Rectal smooth muscle tissue (tissue), 1 donor: ENCODE results near the gene TTC3.
"Not testable (repeated sequence)": the region's sequence is repeated elsewhere in the genome, so short reads cannot be mapped to it uniquely, and the experiment has no call there.

Experiments used
- H3K27ac ChIP-seq: one replicate; pipeline ENCODE4 v1.7.0; 2013; ENCODE audit warnings: low read depth, low read length, inconsistent platforms
- H3K27me3 ChIP-seq: one replicate; pipeline ENCODE4 v1.7.0; 2013; ENCODE audit warnings: low read length; ENCODE audit not compliant: control insufficient read depth, insufficient read depth
- H3K36me3 ChIP-seq: one replicate; pipeline ENCODE4 v1.7.0; 2013; ENCODE audit warnings: low read length; ENCODE audit not compliant: control insufficient read depth, insufficient read depth
- H3K4me1 ChIP-seq: one replicate; pipeline ENCODE4 v1.7.0; 2013; ENCODE audit warnings: low read length; ENCODE audit not compliant: control insufficient read depth, insufficient read depth
- H3K4me3 ChIP-seq: one replicate; pipeline ENCODE4 v1.7.0; 2013; ENCODE audit warnings: low read length
- H3K9ac ChIP-seq: one replicate; pipeline ENCODE4 v1.7.0; 2013; ENCODE audit warnings: low read length

Gene TTC3

DNA sequence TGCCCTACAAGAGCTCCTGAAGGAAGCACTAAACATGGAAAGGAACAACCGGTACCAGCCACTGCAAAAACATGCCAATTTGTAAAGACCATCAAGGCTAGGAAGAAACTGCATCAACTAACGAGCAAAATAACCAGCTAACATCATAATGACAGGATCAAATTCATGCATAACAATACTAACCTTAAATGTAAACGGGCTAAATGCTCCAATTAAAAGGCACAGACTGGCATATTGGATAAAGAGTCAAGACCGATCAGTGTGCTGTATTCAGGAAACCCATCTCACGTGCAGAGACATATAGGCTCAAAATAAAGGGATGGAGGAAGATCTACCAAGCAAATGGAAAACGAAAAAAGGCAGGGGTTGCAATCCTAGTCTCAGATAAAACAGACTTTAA lies 38.0 kb downstream of the TTC3 start:
- not testable (repeated sequence) for H3K4me1 ChIP-seq, H3K27me3 ChIP-seq, H3K4me3 ChIP-seq

DNA sequence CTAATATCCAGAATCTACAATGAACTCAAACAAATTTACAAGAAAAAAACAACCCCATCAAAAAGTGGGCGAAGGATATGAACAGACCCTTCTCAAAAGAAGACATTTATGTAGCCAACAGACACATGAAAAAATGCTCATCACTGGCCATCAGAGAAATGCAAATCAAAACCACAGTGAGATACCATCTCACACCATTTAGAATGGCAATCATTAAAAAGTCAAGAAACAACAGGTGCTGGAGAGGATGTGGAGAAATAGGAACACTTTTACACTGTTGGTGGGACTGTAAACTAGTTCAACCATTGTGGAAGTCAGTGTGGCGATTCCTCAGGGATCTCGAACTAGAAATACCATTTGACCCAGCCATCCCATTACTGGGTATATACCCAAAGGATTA lies 41.2 kb downstream of the TTC3 start:
- not testable (repeated sequence) for H3K27ac ChIP-seq, H3K4me1 ChIP-seq, H3K4me3 ChIP-seq, H3K36me3 ChIP-seq, H3K9ac ChIP-seq, H3K27me3 ChIP-seq

More for the DNA sequence above, 38.0 kb downstream of the TTC3 start:
- H3K27ac ChIP-seq, H3K9ac ChIP-seq, H3K36me3 ChIP-seq: not testable (repeated sequence)

DNA sequence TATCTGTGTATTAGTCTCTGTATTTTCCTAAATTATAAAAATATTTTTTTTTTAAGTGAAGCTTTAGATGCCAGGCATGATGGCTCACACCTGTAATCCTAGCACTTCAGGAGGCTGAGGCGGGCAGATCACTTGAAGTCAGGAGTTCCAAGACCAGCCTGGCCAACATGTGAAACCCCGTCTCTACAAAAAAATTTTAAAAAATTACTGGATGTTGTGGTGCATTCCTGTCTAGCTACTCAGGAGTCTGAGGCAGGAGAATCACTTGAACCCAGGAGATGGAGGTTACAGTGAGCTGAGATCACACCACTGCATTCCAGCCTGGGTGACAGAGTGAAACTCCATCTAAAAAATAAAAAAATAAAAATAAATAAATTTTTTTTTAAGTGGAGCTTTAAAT lies 43.4 kb downstream of the TTC3 start:
- not testable (repeated sequence) for H3K4me3 ChIP-seq, H3K36me3 ChIP-seq, H3K4me1 ChIP-seq, H3K27ac ChIP-seq, H3K9ac ChIP-seq, H3K27me3 ChIP-seq

DNA sequence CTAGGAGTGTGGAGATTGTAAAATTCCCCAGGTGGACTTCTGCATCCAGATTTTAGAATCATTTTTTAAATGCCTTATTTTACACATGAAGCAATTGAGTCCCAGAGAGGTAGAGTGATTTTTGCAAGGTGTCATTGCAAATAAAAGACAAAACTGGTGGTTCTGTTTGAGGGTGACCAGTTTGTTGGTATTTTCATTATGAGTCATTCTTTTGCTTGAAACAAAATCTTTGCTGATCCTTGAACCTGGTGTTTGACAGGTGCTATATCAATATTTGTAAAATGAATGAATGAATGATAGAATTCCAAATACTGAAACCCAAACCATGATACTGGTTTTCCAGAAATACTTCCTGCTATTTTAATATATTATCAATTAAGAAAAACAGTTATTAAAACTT lies 44.1 kb downstream of the TTC3 start:
- Histone ChIP-seq H3K4me1 (no peaks in the 10 kb centered on the region), H3K36me3 (no peaks in the 10 kb centered on the region), H3K4me3 (no peak overlapping the region), H3K9ac (no peak overlapping the region), H3K27me3 (no peaks in the 10 kb centered on the region), H3K27ac (no peak overlapping the region)

DNA sequence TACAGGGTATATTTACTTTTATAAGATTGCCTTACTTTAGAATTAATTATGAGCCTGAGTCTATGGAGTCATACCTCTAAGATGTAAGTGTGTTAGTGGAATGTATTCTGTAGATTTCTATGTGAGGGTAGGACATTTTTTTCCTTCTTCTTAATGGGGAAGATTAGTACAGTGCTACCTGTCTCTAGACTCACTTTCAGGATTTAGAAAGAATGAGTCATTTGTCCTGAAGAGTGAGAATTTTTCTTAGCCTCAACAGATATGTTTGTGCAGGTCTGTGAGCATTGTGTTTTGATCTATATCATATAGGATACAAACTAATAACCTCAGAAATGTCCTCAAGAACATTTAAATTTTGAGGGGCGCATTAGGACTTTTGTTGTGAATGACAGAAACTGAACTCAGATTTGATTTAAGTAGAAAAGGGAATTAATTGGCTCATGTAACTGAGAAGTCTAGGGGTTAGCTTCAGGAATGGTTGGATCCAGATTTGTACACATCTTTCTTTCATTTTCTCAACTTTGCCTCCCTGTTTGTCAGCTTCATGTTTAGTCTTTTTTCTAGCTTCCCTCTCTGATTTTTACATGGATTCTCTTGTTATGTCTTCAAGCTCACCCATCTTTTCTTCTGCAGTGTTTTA lies 45.3 kb downstream of the TTC3 start:
- Histone ChIP-seq H3K4me1 (no peaks in the 10 kb centered on the region), H3K9ac (no peak overlapping the region)

DNA sequence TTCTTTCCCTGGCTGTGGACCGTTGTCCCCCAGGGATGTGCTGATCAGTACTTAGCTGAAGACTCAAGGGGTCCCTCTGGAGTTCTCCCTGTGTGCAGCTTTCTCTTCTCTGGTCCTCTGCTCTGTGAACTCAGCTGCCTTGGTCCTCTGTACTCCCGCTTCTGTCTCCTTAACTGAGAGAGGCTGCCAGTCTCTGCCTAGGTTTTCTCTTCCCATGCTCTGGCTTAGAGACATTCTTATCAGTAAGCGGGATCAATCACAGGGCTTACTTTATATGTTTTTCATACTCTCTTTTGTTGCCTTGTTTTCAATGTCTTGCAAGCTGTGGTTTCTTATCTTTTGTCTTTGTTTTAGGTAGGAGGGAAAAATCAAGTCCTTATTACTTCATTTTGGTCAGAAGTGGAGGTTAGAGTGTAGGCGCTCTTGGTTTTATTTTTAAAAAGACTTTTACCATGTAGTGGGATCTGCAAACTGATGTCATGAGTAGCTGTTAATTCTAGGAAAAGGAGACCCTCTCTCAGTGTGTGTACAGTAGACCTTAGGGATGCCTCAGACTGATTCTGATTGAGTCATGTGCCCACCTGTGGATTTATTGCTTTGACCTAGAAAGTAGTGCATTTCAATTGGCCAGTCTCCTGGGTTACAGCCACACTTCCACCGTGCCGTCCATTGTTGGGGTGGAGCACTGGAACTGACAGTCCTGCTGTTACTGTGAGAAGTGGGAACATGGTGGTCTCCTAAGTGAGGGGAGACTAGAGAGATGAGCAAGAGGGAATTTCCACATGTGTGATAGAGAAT lies 46.6 kb downstream of the TTC3 start:
- Histone ChIP-seq H3K9ac (no peak overlapping the region), H3K36me3 (no peaks in the 10 kb centered on the region), H3K4me3 (no peak overlapping the region), H3K27me3 (no peaks in the 10 kb centered on the region), H3K4me1 (no peaks in the 10 kb centered on the region), H3K27ac (no peak overlapping the region)

More for the DNA sequence above, 45.3 kb downstream of the TTC3 start:
- H3K4me3 ChIP-seq: no peak overlapping the region
- H3K27me3 ChIP-seq: no peaks in the 10 kb centered on the region
- H3K36me3 ChIP-seq: no peaks in the 10 kb centered on the region
- H3K27ac ChIP-seq: no peak overlapping the region

DNA sequence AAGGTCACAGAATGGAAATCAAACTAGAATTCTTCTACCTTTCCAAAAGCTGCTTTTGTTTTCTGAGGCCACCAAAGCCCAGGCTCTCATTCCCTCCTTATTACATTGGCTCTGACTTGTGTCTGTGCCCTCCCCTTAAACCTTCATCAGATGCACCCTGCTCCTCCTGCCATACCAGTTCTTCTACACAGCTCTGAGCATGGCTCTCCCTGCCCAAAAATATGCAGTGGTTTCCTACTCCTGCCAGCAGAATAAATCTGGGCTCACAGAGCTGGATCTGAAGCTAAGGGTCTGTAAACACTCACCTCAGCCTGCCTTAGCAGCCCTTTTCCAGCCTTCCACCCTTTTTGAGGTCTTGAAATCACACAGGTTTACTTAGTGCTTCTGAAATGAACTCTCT lies 55.0 kb downstream of the TTC3 start:
- Histone ChIP-seq H3K4me3 (no peak overlapping the region), H3K4me1 (no peaks in the 10 kb centered on the region), H3K36me3 (peaks cover 4% of the 10 kb centered on the region), H3K27ac (no peak overlapping the region), H3K9ac (no peak overlapping the region), H3K27me3 (no peaks in the 10 kb centered on the region)

DNA sequence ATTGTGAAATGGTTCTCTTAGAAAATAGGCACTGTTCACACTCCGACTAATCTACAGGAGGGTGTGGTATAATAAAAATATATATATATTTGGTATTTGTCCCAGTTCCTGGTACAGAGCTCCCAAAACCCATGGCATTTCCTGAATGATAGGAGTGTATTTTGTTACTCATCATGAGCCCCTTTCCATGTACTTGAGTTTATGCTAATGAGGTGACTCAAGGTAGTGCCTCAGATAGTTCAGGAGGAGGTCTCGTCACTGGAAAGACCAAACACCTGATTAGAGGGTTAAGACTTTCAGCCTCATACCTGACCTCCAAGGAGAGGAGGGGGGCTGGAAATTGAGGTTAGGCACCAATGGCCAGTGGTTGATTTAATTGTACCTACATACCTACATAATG lies 57.9 kb downstream of the TTC3 start:
- no peak overlapping the region for H3K9ac ChIP-seq
- H3K27me3 ChIP-seq: no peaks in the 10 kb centered on the region
- peaks cover 13% of the 10 kb centered on the region for H3K36me3 ChIP-seq
- H3K4me1 ChIP-seq: no peaks in the 10 kb centered on the region
- H3K4me3 ChIP-seq: no peak overlapping the region
- H3K27ac ChIP-seq: no peak overlapping the region

DNA sequence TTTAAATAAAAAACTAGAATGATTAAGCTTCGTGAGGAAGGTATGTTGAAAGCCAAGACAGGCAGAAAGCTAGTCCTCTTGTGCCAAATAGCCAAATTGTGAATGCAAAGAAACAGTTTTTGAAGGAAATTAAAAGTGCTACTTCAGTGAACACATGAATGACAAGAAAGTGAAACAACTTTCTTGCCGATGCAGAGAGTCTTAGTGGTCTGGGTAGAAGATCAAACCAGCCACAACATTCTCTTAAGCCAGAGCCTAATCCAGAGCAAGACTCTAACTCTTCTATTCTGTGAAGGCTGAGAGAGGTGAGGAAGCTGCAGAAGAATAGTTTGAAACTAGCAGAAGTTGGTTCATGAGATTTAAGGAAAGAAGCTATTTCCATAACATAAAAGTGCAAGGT lies 63.2 kb downstream of the TTC3 start:
- Histone ChIP-seq H3K4me1 (no peaks in the 10 kb centered on the region), H3K4me3 (no peak overlapping the region), H3K36me3 (peaks cover 22% of the 10 kb centered on the region), H3K9ac (no peak overlapping the region), H3K27me3 (no peaks in the 10 kb centered on the region), H3K27ac (no peak overlapping the region)

DNA sequence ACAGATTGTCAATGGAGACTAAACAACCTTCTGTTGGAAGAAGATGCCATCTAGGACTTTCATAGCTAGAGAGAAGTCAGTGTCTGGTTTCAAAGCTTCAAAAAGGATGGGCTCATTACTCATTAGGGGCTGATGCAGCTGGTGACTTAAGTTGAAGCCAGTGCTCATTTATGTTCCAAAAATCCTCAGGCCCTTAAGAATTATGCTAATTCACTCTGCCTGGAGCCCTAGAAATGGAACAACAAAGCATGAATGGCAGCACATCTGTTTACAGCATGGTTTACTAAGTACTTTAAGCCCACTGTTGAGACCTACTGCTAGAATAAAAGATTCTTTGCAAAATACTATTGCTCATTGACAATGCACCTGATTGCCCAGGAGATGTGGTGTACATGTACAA lies 63.7 kb downstream of the TTC3 start:
- H3K9ac ChIP-seq: no peak overlapping the region
- no peaks in the 10 kb centered on the region for H3K27me3 ChIP-seq
- no peak overlapping the region for H3K4me3 ChIP-seq
- H3K36me3 ChIP-seq: peaks cover 22% of the 10 kb centered on the region
- no peak overlapping the region for H3K27ac ChIP-seq
- no peaks in the 10 kb centered on the region for H3K4me1 ChIP-seq

DNA sequence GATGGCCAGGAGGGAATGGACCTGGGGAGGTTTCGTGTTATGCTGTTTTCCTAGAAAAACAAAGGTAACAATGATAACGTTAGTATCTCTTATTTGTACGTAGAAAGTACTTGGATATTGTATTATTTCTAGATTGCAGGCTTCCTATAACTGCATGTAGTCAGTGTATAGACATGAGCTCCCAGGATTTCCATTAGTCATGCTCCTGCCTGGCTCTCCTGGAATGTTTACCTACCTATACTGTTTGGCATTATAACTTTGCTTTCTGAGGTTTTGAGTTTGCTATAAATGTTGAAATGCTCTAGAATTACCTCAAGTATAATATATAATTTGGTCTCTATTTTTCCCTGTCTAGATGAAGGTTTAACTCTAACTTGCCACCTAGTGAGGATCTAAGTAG lies 66.1 kb downstream of the TTC3 start:
- Histone ChIP-seq H3K36me3 (peaks cover 19% of the 10 kb centered on the region), H3K4me1 (no peaks in the 10 kb centered on the region), H3K27ac (no peak overlapping the region), H3K27me3 (no peaks in the 10 kb centered on the region), H3K9ac (no peak overlapping the region), H3K4me3 (no peak overlapping the region)

DNA sequence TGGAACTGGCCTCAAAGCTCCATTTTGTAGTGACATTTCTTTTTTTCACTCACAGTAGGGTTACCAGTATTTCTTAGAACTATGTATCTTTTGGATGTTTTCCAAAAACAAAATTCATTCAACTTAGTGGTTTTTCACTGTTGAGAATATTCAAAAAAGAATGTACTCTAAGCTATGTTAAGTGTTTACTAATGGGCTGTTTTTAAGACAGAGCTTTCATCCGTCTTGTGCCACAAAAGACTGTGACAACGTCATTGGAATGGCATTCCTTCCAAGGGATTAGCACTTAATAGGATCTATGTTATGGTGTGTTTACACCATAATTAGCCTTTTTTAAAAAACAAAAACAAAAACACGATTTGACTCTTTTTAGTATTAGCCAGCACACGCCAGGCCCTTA lies 66.8 kb downstream of the TTC3 start:
- H3K4me1 ChIP-seq: no peaks in the 10 kb centered on the region
- no peaks in the 10 kb centered on the region for H3K27me3 ChIP-seq
- no peak overlapping the region for H3K27ac ChIP-seq
- no peak overlapping the region for H3K4me3 ChIP-seq
- no peak overlapping the region for H3K9ac ChIP-seq
- peaks cover 23% of the 10 kb centered on the region for H3K36me3 ChIP-seq

DNA sequence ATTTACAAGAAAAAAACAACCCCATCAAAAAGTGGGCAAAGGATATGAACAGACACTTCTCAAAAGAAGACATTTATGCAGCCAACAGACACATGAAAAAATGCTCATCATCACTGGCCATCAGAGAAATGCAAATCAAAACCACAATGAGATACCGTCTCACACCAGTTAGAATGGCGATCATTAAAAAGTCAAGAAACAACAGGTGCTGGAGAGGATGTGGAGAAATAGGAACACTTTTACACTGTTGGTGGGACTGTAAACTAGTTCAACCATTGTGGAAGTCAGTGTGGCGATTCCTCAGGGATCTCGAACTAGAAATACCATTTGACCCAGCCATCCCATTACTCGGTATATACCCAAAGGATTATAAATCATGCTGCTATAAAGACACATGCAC lies 70.3 kb downstream of the TTC3 start:
- not testable (repeated sequence) for H3K4me1 ChIP-seq, H3K27me3 ChIP-seq
- peaks cover 19% of the 10 kb centered on the region for H3K36me3 ChIP-seq

More for the DNA sequence above, 70.3 kb downstream of the TTC3 start:
- H3K27ac ChIP-seq, H3K4me3 ChIP-seq, H3K9ac ChIP-seq: not testable (repeated sequence)
